ENCODE measurements around the gene SYF2. TPM values are rescaled to one million over a fixed set of nuclear protein-coding genes. Genes with fewer than 3 reads are reported as not detected.

The SYF2 gene
- total and polyA plus RNA-seq, 9 donors, result 38.2 to 141 (median 72.2) TPM

DNA sequence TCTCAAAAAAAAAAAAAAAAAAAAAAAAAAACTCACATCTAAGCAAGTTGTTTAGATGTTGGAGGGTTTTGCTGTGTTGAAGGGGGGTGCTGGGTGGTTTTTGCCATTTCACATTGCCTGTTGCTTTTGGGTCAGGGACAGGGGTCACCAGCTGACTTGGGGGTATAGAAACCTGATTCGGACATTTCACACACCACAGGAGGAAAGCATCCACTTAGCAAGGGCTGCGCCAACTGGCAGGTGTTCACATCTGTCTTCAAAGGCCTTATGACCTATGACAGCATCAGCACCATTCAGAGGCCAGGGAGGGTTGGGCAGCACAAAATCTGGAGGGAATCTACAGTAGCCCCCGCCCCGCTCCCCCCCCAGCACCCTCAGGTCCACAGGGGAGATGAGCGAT lies 45.2 kb downstream of the SYF2 start:
- no peak for DNase-seq
- WGBS, 3 donors, result 30 to 68% (median 35%) methylated on average over 5 of the region's 5 CpGs
- no peaks in the 10 kb centered on the region for H3K36me3 ChIP-seq
- TF ChIP-seq, protein P1, sequence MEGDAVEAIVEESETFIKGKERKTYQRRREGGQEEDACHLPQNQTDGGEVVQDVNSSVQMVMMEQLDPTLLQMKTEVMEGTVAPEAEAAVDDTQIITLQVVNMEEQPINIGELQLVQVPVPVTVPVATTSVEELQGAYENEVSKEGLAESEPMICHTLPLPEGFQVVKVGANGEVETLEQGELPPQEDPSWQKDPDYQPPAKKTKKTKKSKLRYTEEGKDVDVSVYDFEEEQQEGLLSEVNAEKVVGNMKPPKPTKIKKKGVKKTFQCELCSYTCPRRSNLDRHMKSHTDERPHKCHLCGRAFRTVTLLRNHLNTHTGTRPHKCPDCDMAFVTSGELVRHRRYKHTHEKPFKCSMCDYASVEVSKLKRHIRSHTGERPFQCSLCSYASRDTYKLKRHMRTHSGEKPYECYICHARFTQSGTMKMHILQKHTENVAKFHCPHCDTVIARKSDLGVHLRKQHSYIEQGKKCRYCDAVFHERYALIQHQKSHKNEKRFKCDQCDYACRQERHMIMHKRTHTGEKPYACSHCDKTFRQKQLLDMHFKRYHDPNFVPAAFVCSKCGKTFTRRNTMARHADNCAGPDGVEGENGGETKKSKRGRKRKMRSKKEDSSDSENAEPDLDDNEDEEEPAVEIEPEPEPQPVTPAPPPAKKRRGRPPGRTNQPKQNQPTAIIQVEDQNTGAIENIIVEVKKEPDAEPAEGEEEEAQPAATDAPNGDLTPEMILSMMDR (IDR thresholded peaks at IDR 0.05), result no peak
- TF ChIP-seq EP300 (IDR thresholded peaks at IDR 0.05) (no peak), POLR2A (IDR thresholded peaks at IDR 0.05) (no peak)
- H3K4me3 ChIP-seq, result no peak overlapping the region
- H3K4me1 ChIP-seq (ENCODE audit: insufficient read depth), result no peaks in the 10 kb centered on the region
- no peaks in the 10 kb centered on the region for H3K9me3 ChIP-seq
- no peaks in the 10 kb centered on the region for H3K27me3 ChIP-seq
- intact Hi-C loops (cut with DNase I), result no loop called here
- H3K27ac ChIP-seq, result no peak overlapping the region

DNA sequence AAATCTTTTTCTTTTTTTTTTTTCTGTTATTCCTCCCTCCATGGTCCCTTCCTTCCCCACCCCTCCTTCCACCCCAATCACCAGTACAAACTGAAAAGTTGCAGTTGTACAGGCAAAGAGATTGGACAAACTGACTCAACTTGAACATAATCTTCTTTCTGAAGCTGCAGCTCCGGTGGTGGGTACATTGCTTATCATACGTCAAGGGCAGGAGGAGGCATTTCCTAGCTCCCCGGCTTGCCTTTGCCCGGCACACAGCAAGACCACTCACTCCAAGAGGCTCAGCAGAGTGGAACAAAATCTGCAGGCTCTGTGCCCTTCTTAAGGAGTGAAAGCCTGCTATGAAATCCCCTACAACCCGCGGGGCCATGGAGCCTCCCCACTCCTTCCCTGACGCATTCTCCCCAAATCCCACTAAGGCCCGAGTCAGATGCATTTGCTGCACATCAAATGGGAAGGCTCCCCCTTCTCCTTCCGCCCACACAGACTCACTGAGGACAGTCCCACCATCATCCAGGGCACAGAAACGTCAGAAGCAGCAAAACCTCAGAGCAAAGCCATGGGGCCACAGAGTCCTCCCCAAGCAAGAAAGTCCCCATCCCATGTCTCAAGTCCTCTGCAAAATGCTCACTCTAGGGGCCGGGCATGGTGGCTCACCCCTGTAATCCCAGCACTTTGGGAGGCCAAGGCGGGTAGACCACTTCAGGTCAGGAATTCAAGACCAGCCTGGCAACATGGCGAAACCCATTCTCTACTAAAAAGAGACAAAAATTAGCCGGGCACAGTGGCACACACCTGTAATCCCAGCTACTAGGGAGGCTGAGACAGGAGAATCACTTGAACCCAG lies 45.9 kb downstream of the SYF2 start:
- Histone ChIP-seq H3K4me3 (no peak overlapping the region), H3K9me3 (no peaks in the 10 kb centered on the region), H3K27ac (no peak overlapping the region), H3K27me3 (no peaks in the 10 kb centered on the region), H3K4me1 (ENCODE audit: insufficient read depth) (no peaks in the 10 kb centered on the region), H3K36me3 (no peaks in the 10 kb centered on the region)
- DNase-seq, result no peak
- intact Hi-C loops (cut with DNase I), result no loop called here
- TF ChIP-seq POLR2A (IDR thresholded peaks at IDR 0.05) (no peak), EP300 (IDR thresholded peaks at IDR 0.05) (no peak)
- TF ChIP-seq, protein P1 (IDR thresholded peaks at IDR 0.05), result no peak
- WGBS, 3 donors, result 59 to 63% (median 62%) methylated on average over 14 of the region's 14 CpGs

GRCh38 chr1:25185409-25186160 lies 46.7 kb downstream of the SYF2 start:
- Histone ChIP-seq H3K9me3 (no peaks in the 10 kb centered on the region), H3K4me3 (no peak overlapping the region), H3K4me1 (ENCODE audit: insufficient read depth) (no peaks in the 10 kb centered on the region), H3K27ac (no peak overlapping the region), H3K36me3 (no peaks in the 10 kb centered on the region), H3K27me3 (no peaks in the 10 kb centered on the region)
- DNase-seq, result no peak
- no peak for TF ChIP-seq EP300 (IDR thresholded peaks at IDR 0.05)
- TF ChIP-seq POLR2A (IDR thresholded peaks at IDR 0.05), result no peak
- TF ChIP-seq, protein P1 (IDR thresholded peaks at IDR 0.05), result no peak
- intact Hi-C loops (cut with DNase I), result no loop called here
- WGBS, 3 donors, result 12 to 21% (median 16%) methylated on average over 10 of the region's 10 CpGs

DNA sequence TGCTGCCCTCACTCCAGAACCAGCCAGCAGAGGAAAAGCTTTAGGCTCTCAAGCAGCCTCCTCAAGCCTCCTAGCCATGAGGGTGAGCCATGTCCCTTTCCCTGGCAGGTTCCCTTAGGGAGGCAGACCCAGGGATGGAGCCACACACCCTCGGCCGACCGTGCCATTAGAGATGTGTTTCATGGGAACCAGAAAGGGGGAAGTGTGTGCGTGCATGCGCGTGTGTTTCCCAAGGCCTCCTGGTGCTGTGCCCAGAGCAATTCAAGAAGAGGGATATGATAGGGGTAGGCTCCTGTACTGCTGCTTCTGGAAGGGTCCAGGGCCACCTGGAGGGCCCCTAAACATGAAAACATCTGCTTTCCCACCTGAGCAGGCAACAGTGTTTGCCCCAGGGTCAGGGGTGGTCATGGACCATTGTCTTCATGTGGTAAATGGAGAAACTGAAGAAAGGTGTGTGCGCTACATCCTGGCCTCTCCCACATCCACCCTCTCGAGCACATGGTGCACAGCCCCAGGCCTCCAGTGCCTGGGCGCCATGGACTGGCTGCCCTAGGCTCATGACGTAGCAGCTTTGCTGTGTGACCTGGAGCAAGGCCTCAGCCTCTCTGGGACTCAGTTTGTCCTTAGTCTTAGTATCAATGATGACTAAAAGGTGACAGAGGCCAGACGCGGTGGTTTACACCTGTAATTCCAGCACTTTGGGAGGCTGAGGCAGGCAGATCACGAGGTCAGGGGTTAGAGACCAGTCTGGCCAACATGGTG lies 48.1 kb downstream of the SYF2 start:
- Histone ChIP-seq H3K36me3 (no peaks in the 10 kb centered on the region), H3K27ac (no peak overlapping the region), H3K4me3 (no peak overlapping the region), H3K9me3 (no peaks in the 10 kb centered on the region), H3K27me3 (no peaks in the 10 kb centered on the region), H3K4me1 (ENCODE audit: insufficient read depth) (no peaks in the 10 kb centered on the region)
- intact Hi-C loops (cut with DNase I), result no loop called here
- TF ChIP-seq POLR2A (IDR thresholded peaks at IDR 0.05), result no peak
- TF ChIP-seq, protein P1 (IDR thresholded peaks at IDR 0.05), result no peak
- TF ChIP-seq EP300 (IDR thresholded peaks at IDR 0.05), result no peak
- 80 to 84% (median 83%) methylated on average over 13 of the region's 13 CpGs for WGBS, 3 donors
- no peak for DNase-seq
